LNCAP (cell line): ENCODE measurements around the gene TOM1L1.

Source experiments
- CTCF ChIP-seq: fragments of 450-650 bp; IDR thresholded peaks from 2 replicates; pipeline ENCODE4 v1.5.1; 2017; ENCODE audit warnings: mild to moderate bottlenecking

Gene TOM1L1

GRCh38 chr17:54948380-54948779 lies 47.7 kb downstream of the TOM1L1 start:
- TF ChIP-seq CTCF = no peak

- no peak for TF ChIP-seq CTCF
Observed at GRCh38 chr17:54950116-54950515, 49.5 kb downstream of the TOM1L1 start.

GRCh38 chr17:54951286-54951685 lies 50.6 kb downstream of the TOM1L1 start:
- no peak for TF ChIP-seq CTCF

- no peak for TF ChIP-seq CTCF
Observed at GRCh38 chr17:54956791-54957190, 56.1 kb downstream of the TOM1L1 start.

- no peak; the same call in 1 of the 2 replicates for TF ChIP-seq CTCF
Observed at GRCh38 chr17:54967621-54968261, 67.1 kb downstream of the TOM1L1 start.

GRCh38 chr17:54968262-54968987 lies 67.8 kb downstream of the TOM1L1 start, which contains the start of the genes COX11 and STXBP4:
Gene COX11 (minus strand): TSS chr17:54968654. CDS start chr17:54968646, 8 bp downstream.
Gene STXBP4 (plus strand): TSS chr17:54968765. CDS start chr17:54986220, 17,455 bp downstream.
- TF ChIP-seq CTCF = peak; percentile 59; the same call in 1 of the 2 replicates

GRCh38 chr17:54968988-54969332 lies 68.3 kb downstream of the TOM1L1 start:
- no peak for TF ChIP-seq CTCF
